ENCODE measurements around the gene PRKD2.

DNA sequence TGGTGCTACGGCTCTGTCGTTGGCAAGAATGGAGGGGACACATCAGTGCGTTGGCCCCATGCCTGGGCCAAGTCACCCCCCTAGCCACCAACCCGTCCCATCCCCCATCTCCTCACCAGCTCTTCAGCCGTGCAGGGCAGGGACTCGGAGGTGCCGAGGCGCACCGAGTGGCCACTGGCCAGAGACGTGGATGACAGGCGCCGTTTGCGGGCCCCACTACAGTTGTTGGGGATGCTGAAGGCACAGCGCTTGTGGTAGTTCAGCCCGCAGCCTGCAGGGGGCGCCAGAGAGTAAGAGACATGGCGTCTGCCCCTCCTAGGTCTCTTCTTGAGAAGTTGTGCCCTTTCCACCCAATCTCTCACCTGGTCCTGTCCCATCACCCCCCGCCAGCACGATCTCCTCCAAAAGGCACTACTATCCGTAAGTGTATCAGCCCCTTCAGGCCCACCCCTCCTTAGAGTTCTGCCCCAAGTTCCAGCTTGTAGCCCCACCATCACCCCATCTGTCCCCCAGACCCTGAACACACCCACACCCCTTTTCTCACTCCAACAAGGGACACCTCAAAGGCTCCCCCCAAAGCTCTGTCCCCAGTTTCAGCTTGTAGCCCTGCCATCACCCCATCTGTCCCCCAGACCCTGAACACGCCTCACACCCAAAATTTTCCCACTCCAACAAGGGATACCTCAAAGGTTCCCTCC lies 12.4 kb downstream of the PRKD2 start:
- TF ChIP-seq, protein P1, sequence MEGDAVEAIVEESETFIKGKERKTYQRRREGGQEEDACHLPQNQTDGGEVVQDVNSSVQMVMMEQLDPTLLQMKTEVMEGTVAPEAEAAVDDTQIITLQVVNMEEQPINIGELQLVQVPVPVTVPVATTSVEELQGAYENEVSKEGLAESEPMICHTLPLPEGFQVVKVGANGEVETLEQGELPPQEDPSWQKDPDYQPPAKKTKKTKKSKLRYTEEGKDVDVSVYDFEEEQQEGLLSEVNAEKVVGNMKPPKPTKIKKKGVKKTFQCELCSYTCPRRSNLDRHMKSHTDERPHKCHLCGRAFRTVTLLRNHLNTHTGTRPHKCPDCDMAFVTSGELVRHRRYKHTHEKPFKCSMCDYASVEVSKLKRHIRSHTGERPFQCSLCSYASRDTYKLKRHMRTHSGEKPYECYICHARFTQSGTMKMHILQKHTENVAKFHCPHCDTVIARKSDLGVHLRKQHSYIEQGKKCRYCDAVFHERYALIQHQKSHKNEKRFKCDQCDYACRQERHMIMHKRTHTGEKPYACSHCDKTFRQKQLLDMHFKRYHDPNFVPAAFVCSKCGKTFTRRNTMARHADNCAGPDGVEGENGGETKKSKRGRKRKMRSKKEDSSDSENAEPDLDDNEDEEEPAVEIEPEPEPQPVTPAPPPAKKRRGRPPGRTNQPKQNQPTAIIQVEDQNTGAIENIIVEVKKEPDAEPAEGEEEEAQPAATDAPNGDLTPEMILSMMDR (conservative IDR thresholded peaks at IDR 0.05): peak; percentile 98
- TF ChIP-seq EZH2 (IDR thresholded peaks at IDR 0.05; ENCODE audit: low read depth): no peak
